ENCODE results near the gene TULP3.

Gene TULP3

DNA sequence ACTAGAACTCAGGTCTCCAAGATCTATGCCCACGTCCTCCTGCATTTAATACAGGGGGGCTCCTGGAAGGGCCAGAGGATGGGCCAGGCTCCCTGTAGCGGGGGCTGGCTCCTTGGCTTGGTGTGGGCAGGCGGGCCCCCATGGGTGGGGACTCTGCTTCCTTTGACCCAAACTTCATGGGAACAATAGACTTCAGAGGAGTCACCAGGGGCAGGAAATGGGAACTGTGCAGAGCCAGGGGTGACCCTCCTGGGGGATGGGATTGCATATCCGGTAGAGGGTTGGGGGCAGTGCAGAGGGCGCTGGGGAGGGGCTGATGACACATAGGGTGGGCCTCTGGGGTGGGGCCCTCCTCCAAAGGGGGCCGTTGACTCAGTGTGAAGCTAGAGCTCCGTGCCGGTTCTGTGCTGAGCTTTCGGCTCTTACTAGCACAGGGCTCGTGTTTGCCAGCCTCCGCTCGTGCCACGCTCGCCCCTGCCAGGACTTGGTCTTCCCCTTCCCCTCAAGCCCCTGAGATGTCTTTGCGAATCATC lies 73.1 kb downstream of the TULP3 start:
- DNase-seq (ENCODE audit: low read depth in 2 of 3, low spot score in 2 of 3): no peak

GRCh38 chr12:2967651-2968050 lies 77.0 kb downstream of the TULP3 start:
- no peak for DNase-seq (ENCODE audit: low read depth in 2 of 3, low spot score in 2 of 3)

- DNase-seq (ENCODE audit: low read depth in 2 of 3, low spot score in 2 of 3): no peak
Measured at GRCh38 chr12:2970744-2971143, 80.1 kb downstream of the TULP3 start.

- no peak for DNase-seq (ENCODE audit: low read depth in 2 of 3, low spot score in 2 of 3)
Measured at GRCh38 chr12:2973566-2973965, 82.9 kb downstream of the TULP3 start.

GRCh38 chr12:2974560-2974971 lies 83.9 kb downstream of the TULP3 start:
- no peak for DNase-seq (ENCODE audit: low read depth in 2 of 3, low spot score in 2 of 3)

DNA sequence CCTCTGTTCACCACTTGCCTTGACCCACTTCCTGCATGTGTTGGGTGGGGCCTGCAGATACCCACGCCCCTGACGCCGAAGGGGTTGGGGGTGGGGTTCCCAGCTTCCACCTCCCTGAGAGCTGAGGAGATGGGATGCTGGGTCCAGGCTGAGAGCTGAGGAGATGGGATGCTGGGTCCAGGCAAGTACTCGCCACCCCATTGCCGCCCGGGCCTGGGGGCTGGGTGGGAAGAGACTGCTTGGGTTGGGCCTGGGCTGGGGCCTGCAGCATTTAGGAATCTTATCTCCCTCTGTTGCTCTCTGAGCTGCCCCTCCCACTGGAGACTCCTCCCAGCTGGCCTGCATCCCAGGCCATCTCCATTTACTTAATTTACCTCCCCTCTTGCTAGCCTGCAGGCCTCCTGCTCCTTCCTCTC lies 85.9 kb downstream of the TULP3 start:
- no peak for DNase-seq (ENCODE audit: low read depth in 2 of 3, low spot score in 2 of 3)

DNA sequence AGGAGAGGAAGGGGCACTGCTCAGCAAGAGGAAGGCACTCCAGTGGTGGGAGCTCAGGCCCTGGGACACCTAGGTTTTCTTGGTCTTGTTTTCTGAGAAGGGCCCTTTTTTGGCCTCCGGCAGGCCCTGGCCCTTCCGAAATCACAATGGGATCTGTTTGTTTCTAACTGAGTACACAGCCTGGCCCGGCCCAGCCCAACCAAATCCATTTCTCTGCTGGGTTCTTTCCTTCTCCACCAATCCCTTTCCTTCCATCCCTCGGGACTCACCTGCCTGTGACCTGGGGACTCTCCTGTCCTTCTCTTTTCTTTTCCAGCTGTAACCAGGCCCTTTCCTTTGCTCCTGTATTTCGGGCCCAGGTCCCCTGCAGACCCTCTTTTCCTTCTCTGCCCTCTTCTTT lies 87.1 kb downstream of the TULP3 start:
- DNase-seq (ENCODE audit: low read depth in 2 of 3, low spot score in 2 of 3): no peak

- DNase-seq (ENCODE audit: low read depth in 2 of 3, low spot score in 2 of 3): no peak
Measured at GRCh38 chr12:2979806-2980205, 89.1 kb downstream of the TULP3 start.

GRCh38 chr12:2980630-2981029 lies 89.9 kb downstream of the TULP3 start:
- no peak for DNase-seq (ENCODE audit: low read depth in 2 of 3, low spot score in 2 of 3)

DNA sequence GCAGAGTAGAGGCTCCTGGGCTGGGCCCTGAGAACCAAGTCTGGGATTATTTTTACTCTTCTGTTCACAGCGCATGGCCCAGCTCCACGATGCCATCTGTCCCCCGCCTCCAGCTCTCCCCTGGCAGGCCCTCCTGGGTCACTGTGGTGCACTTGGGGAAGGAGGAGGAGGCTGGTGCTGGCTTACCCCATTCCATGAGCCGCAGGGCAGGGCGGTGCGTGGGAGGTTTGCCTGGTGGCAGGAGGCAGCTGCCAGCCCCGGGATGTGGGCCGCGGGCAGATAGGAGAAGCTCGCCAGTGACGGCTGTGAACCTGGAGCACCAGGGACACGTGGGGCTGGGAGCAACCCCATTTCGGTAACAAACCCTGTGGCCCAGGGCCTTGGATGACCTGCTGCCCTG lies 91.7 kb downstream of the TULP3 start:
- no peak for DNase-seq (ENCODE audit: low read depth in 2 of 3, low spot score in 2 of 3)

- DNase-seq (ENCODE audit: low read depth in 2 of 3, low spot score in 2 of 3): no peak
Measured at GRCh38 chr12:2984249-2984648, 93.6 kb downstream of the TULP3 start.

DNA sequence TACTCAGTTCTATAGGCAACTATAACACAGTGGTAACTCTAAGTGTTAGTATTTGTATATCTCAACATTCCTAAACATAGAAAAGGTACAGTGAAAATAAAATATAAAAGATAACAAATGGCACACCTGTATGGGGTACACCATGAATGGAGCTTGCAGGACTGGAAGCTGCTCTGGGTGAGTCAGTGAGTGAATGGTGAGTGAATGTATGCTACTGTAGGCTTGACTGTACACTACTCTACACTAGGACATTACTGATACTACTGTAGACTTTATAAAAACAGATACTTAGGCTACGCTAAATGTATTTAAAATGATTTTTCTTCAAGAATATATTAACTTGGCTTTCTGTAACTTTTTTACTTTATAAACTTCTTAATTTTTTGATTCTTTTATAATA lies 94.0 kb downstream of the TULP3 start:
- DNase-seq (ENCODE audit: low read depth in 2 of 3, low spot score in 2 of 3): no peak

DNA sequence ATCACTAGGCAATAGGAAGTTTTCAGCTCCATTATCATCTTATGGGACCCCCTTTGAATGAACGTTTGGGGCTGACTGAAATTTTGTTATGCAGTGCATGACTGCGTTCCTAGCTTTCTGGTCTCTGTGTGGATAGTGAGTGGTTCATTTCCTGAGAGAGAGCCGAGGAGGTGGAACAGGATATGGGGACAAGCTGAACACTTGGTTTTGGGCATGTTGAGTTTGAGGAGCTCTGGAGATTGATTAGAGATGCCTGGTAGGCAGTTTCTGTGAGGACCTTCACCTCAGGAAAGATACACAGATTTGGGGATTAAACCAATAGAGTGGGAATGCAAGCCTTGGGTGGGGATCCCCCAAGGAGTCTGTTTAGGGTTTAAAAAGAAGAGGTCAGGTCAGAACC lies 96.2 kb downstream of the TULP3 start:
- DNase-seq (ENCODE audit: low read depth in 2 of 3, low spot score in 2 of 3): no peak

GRCh38 chr12:2988494-2988893 lies 97.8 kb downstream of the TULP3 start:
- no peak for DNase-seq (ENCODE audit: low read depth in 2 of 3, low spot score in 2 of 3)

Data from activated CD8-positive, alpha-beta memory T cell treated with anti-CD3 and anti-CD28 coated beads for 48 hours (primary cell).